Mucosa of rectum (tissue), 2 donors: Measurements from ENCODE around the gene SHQ1.

Experiments
- H3K27ac ChIP-seq, 2 donors: one replicate each; pipeline ENCODE4 v1.7.0; 2013; ENCODE audit warnings: inconsistent platforms in 2 of 2, low read depth in 2 of 2, low read length in 2 of 2
- H3K27me3 ChIP-seq, 2 donors: one replicate each; pipeline ENCODE4 v1.7.0; 2013; ENCODE audit warnings: low read length in 2 of 2; ENCODE audit not compliant: control insufficient read depth in 2 of 2, insufficient read depth in 2 of 2
- H3K36me3 ChIP-seq, 2 donors: one replicate each; pipeline ENCODE4 v1.7.0; 2013; ENCODE audit warnings: low read length in 2 of 2; ENCODE audit not compliant: control insufficient read depth in 2 of 2, insufficient read depth in 2 of 2
- H3K4me1 ChIP-seq, 2 donors: one replicate each; pipeline ENCODE4 v1.7.0; 2013; ENCODE audit warnings: low read length in 2 of 2, mild to moderate bottlenecking in 1 of 2; ENCODE audit not compliant: control insufficient read depth in 2 of 2, insufficient read depth in 2 of 2
- H3K4me3 ChIP-seq, 2 donors: one replicate each; pipeline ENCODE4 v1.7.0; 2013; ENCODE audit warnings: low read length in 2 of 2
- H3K9ac ChIP-seq, 2 donors: one replicate each; pipeline ENCODE4 v1.7.0; 2013; ENCODE audit warnings: low read length in 2 of 2, low read depth in 1 of 2, mild to moderate bottlenecking in 1 of 2
- H3K9me3 ChIP-seq, 2 donors: one replicate each; pipeline ENCODE4 v1.7.0; 2013; ENCODE audit warnings: low read length in 2 of 2; ENCODE audit not compliant: control insufficient read depth in 2 of 2
- donor health status: healthy.
- donor health status: Normal muscosa, but diverticular disease.

Gene SHQ1

DNA sequence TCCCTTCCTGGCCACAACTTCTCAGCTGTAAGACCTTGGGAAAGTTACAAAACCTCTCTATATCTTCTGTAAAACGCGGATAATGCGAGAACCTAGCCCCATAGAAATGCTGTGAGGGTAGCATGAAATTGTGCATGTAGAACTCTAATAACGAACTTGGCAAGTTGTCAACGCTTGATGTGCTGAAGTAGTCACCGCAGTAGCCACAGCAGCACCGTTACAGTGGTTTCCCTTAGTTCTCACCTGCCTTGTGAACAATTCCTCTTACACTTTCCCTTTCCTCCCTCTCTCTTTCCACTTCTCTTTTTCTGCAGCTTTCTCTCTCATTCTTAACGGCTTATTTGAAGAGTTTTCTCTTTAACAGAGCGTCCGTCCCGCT is 447 bp upstream of the SHQ1 start:
- H3K27me3 ChIP-seq: no peaks in the 10 kb centered on the region
- no peaks in the 10 kb centered on the region for H3K36me3 ChIP-seq
- H3K4me1 ChIP-seq: peaks cover 11 to 17% of the 10 kb centered on the region in 2 donors
- no peak overlapping the region for H3K27ac ChIP-seq
- H3K9me3 ChIP-seq: no peaks in the 10 kb centered on the region
- H3K9ac ChIP-seq: peak overlapping the region in 1 of 2 donors; percentile 70
- H3K4me3 ChIP-seq: peak overlapping the region; percentile 85 to 99

DNA sequence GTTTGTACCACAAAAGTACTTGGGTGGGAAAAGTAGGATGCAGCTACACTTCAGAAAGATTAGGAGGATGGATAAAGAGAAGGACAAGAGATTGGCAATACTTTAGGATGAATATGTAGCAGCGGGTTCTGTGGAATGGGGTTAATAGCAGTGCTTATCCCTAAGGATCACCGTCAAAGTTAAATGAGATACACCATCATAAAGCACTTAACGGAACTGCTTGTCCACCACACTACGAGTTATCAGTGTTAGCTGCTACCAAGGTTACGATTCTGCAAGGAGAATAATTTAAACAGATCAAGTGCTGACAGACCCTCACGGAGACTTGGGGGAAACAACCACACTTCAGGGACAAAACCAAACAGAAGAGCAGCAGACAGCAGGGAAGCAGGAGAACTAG is 963 bp downstream of the SHQ1 start:
- H3K9ac ChIP-seq: peak overlapping the region; percentile 70 to 80
- H3K4me1 ChIP-seq: peaks cover 11 to 17% of the 10 kb centered on the region in 2 donors
- H3K4me3 ChIP-seq: peak overlapping the region; percentile 85 to 99
- H3K9me3 ChIP-seq: no peaks in the 10 kb centered on the region
- no peak overlapping the region for H3K27ac ChIP-seq
- no peaks in the 10 kb centered on the region for H3K36me3 ChIP-seq
- no peaks in the 10 kb centered on the region for H3K27me3 ChIP-seq

DNA sequence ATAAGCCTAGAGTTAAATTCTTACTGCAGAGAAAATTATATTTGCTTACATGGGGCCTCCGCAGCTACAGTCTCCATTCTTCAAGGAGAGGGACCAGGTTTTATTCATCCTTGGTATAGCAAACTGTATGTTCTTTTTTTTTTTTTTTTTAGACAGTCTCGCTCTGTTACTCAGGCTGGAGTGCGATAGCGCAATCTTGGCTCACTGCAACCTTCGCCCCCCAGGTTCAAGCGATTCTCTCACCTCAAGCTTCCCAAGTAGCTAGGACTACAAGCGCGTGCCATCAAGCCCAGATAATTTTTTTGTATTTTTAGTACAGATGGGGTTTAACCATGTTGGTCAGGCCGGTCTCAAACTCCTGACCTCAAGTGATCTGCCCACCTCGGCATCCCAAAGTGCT is 2.1 kb downstream of the SHQ1 start:
- H3K27ac ChIP-seq: no peak overlapping the region
- H3K4me3 ChIP-seq: no peak overlapping the region
- H3K4me1 ChIP-seq: peaks cover 11 to 14% of the 10 kb centered on the region in 2 donors
- no peak overlapping the region for H3K9ac ChIP-seq
- H3K36me3 ChIP-seq: peaks cover 7% of the 10 kb centered on the region in 2 donors
- H3K9me3 ChIP-seq: no peaks in the 10 kb centered on the region
- H3K27me3 ChIP-seq: no peaks in the 10 kb centered on the region

DNA sequence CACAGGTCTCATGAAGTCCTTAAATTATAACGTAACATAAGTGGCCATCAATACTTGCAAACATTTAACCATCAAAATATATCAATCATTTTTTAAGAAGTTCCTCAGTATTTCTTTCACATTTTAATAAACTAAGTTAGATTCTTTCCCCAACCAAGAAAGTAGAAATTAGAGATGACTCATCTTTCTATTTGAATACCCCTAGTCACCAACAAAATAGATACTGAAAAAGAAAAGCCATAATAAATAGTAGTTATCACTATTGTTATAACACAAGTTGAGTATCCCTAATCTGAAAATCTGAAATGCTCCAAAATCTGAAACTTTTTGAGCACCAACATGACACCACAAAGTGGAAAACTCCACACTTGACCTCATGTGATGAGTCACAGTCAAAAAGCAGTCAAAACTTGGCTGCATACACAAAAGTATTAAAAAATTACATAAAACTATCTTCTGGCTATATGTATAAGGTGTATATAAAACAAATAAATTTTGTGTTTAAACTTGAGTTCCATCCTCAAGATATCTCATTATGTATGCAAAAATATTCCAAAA is 3.7 kb downstream of the SHQ1 start:
- Histone ChIP-seq H3K9ac (no peak overlapping the region), H3K4me3 (no peak overlapping the region), H3K36me3 (peaks cover 14 to 16% of the 10 kb centered on the region in 2 donors), H3K27me3 (no peaks in the 10 kb centered on the region), H3K9me3 (no peaks in the 10 kb centered on the region), H3K4me1 (peaks cover 11 to 14% of the 10 kb centered on the region in 2 donors), H3K27ac (no peak overlapping the region)

DNA sequence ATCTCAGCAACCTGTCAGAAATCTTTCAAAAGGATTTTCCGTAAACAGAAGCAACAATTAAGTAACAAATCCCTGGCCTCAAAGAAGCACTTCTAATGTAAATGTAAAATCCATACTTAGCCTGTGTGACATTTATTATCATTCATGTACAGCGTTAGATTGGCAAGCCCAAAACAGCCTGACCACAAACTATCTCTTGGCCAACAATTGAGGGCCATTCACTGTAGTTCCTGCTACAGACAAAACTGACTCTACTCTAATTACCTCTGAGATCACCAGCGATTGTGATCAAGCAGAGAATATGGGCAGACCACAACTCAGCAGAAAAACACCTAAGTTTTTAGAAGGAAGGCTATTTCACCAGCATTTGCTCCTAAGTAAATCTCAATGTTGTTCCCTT is 9.2 kb downstream of the SHQ1 start:
- Histone ChIP-seq H3K9ac (no peak overlapping the region), H3K27ac (no peak overlapping the region), H3K27me3 (no peaks in the 10 kb centered on the region), H3K4me3 (no peak overlapping the region), H3K4me1 (no peaks in the 10 kb centered on the region), H3K36me3 (peaks cover 34 to 36% of the 10 kb centered on the region in 2 donors), H3K9me3 (no peaks in the 10 kb centered on the region)

DNA sequence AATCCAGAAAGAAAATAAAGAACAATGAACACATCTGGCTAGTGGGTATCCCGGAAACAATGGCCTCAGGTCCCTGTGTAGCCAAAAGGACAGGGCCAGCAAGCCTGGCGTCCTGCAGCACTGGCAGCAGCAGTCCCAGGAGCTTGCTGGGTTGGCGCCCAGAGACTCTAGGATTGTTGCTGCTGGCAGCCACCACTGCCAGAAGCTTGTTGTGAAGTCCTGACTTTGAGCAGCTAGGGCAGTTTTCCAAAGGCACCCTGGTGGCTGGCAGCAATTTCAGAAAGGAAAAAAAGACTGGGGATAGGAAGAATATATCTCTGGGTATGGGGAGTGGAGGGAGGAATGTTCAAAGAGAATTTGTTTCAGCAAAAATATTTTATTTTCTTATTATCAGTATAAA is 11.3 kb downstream of the SHQ1 start:
- Histone ChIP-seq H3K9ac (no peak overlapping the region), H3K36me3 (peaks cover 34 to 36% of the 10 kb centered on the region in 2 donors), H3K27me3 (no peaks in the 10 kb centered on the region), H3K4me3 (no peak overlapping the region), H3K4me1 (no peaks in the 10 kb centered on the region), H3K9me3 (no peaks in the 10 kb centered on the region), H3K27ac (no peak overlapping the region)

DNA sequence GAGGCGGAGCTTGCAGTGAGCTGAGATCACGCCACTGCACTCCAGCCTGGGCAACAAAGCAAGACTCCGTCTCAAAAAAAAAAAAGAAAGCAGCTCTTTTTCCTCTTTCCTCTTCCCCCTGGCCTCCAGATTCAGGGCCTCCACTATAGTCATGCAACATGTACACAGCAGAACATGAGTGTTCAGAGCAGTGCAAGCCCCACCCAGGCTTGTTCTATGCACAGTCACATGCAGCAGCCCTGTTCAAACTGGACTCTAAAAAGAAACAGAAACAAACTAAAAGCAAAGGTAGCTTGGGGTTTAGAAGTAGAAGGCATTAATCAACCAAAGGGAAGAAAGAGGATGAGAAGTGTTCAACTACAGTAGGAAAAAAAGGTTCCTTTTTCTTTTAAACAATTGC is 11.8 kb downstream of the SHQ1 start:
- Histone ChIP-seq H3K9ac (no peak overlapping the region), H3K4me1 (no peaks in the 10 kb centered on the region), H3K36me3 (peaks cover 32 to 33% of the 10 kb centered on the region in 2 donors), H3K27me3 (no peaks in the 10 kb centered on the region), H3K27ac (no peak overlapping the region), H3K9me3 (no peaks in the 10 kb centered on the region), H3K4me3 (no peak overlapping the region)

DNA sequence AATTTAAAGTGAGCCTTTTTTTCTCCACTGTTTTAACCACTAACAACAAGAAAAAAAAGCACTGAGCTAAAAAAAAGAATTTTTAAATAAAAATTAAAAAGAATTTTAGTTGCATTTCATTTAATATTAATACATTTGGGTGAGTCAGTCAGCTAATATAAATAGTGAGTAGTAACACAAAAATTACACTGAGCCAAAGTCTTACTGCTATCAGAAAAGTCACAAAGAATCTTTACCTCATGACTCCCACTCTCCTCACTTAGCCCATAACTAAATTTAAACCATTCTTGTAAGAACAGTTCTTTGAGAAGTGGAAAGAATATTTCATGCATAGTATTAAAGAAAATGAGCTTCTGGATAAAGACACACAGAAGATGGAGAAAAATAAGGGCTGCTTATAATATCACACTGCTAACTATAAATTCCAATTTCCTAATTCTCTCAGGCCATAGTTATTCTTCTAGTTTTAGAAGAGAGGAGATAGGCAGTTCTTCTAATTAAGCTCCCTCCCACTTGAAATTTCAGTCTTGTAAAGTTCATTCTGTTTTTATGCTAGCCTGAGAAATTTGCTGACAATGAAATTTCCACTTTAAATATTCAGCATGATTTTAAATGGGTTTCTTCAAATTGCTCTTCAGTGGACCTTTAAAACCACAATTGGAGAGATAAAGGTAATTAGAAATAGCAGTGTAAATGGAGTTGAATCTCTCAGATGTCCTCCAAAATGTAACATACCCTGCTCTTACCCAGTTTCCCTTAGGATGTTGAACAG is 17.6 kb downstream of the SHQ1 start:
- Histone ChIP-seq H3K9me3 (no peaks in the 10 kb centered on the region), H3K36me3 (peaks cover 11 to 13% of the 10 kb centered on the region in 2 donors), H3K9ac (no peak overlapping the region), H3K27ac (no peak overlapping the region), H3K4me3 (no peak overlapping the region), H3K4me1 (no peaks in the 10 kb centered on the region), H3K27me3 (no peaks in the 10 kb centered on the region)

DNA sequence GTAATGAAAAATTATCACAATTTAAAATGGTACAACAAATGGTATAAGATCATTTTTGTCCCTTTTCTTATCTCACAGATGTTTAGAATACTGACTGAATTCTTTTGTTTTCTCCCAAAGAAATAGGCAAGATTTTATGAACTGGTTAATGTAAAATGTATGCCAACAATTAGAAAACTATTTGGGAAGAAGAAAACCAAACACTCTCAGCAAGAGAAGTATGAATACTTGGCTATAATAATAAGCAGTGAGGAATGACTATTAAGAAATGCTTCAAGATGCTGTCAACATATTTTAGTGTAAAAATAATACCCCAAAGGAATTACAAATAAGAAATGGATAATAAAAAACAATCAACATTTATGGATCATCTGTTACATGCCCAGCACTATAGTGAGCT is 18.5 kb downstream of the SHQ1 start:
- Histone ChIP-seq H3K4me1 (no peaks in the 10 kb centered on the region), H3K36me3 (peaks cover 4 to 8% of the 10 kb centered on the region in 2 donors), H3K4me3 (no peak overlapping the region), H3K9ac (no peak overlapping the region), H3K27ac (no peak overlapping the region), H3K9me3 (no peaks in the 10 kb centered on the region), H3K27me3 (no peaks in the 10 kb centered on the region)

DNA sequence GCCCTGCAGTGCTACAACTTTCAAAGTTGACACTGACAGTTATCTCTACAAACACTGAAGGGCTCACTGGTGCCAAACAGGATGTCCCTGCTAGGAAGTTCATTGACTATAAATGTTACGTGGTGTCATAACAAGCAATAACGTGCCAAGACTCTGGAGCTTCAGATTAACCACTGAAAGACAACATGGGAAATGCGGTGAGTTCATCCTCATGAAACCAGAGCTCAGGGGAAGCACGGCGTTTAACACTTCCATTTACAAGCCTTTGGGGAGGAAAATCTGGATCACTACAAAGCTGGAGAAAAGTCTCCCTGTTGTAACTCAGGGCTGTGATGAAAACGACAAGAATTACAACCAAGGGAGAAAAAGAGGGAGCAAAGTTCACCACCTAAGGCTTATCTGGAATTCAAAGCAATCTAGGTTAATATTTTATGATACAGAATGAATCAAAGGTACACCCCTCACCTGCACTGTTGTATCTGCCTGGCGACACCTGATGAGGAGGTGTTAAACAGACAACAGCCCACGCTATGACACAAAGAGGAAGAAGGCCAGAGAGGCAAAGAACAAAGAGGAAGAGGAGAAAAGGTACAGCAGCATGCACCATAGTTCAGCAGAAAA is 27.0 kb downstream of the SHQ1 start:
- Histone ChIP-seq H3K4me3 (peak overlapping the region; percentile 45 to 48), H3K9me3 (no peaks in the 10 kb centered on the region), H3K4me1 (peaks cover 18 to 29% of the 10 kb centered on the region in 2 donors), H3K27me3 (no peaks in the 10 kb centered on the region), H3K27ac (peak overlapping the region; percentile 75 to 89), H3K9ac (peak overlapping the region in 1 of 2 donors; percentile 42), H3K36me3 (peaks cover 0 to 7% of the 10 kb centered on the region in 2 donors)
